DND-41 (cell line): Measurements from ENCODE around the gene SEMA5B.

Experiments
- ATAC-seq: fragments of 200-7000 bp; cut with Tn5 transposase; 3 replicates; pipeline ENCODE4 v1.9.1; 2021; ENCODE audit warnings: low read depth; ENCODE audit not compliant: insufficient read depth
- DNase-seq: peaks from one replicate; pipeline ENCODE4 v3.0.0-alpha.2; 2020
- H2AFZ ChIP-seq: 2 replicates; pipeline ENCODE4 v1.6.0; 2012; ENCODE audit warnings: low read depth, low read length
- H3K27ac ChIP-seq: 2 replicates; pipeline ENCODE4 v1.5.1; 2012; ENCODE audit warnings: low read length, inconsistent platforms
- H3K27me3 ChIP-seq: fragments of 200-600 bp; sonication (generic); 2 replicates; pipeline ENCODE4 v1.6.0; 2012; ENCODE audit warnings: low read length, mild to moderate bottlenecking, inconsistent platforms; ENCODE audit not compliant: insufficient read depth, poor library complexity
- H3K36me3 ChIP-seq: 2 replicates; pipeline ENCODE4 v1.5.1; 2012; ENCODE audit warnings: low read length, inconsistent platforms; ENCODE audit not compliant: insufficient read depth
- H3K4me1 ChIP-seq: 2 replicates; pipeline ENCODE4 v1.5.1; 2012; ENCODE audit warnings: mild to moderate bottlenecking, low read length; ENCODE audit not compliant: insufficient read depth
- H3K4me2 ChIP-seq: 2 replicates; pipeline ENCODE4 v1.6.0; 2012; ENCODE audit warnings: mild to moderate bottlenecking, moderate library complexity, low read length, inconsistent platforms; ENCODE audit not compliant: insufficient read depth
- H3K4me3 ChIP-seq, 2 experiments: fragments of 200-600 bp in 1 of 2; shearing (Covaris generic) in 1 of 2; 2 replicates each; pipeline ENCODE4 v1.5.1; 2012 to 2016; ENCODE audit warnings: inconsistent platforms in 2 of 2, low read length in 2 of 2, mild to moderate bottlenecking in 2 of 2, low read depth in 1 of 2, moderate library complexity in 1 of 2
- H3K79me2 ChIP-seq: 2 replicates; pipeline ENCODE4 v1.6.0; 2012; ENCODE audit warnings: low read length, inconsistent platforms; ENCODE audit not compliant: insufficient read depth
- H3K9ac ChIP-seq: 2 replicates; pipeline ENCODE4 v1.6.0; 2012; ENCODE audit warnings: low read depth, mild to moderate bottlenecking, inconsistent platforms, low read length, moderate library complexity
- H3K9me3 ChIP-seq: 2 replicates; pipeline ENCODE4 v1.5.1; 2012; ENCODE audit warnings: low read length, moderate library complexity, mild to moderate bottlenecking, inconsistent platforms; ENCODE audit not compliant: insufficient read depth, severe bottlenecking
- H4K20me1 ChIP-seq: 2 replicates; pipeline ENCODE4 v1.6.0; 2012; ENCODE audit warnings: low read length; ENCODE audit not compliant: insufficient read depth
- CTCF ChIP-seq: IDR thresholded peaks from 2 replicates; pipeline ENCODE4 v1.5.1; 2012; ENCODE audit warnings: borderline replicate concordance, low read length, moderate library complexity, mild to moderate bottlenecking; ENCODE audit not compliant: poor library complexity, severe bottlenecking; ENCODE audit errors: extremely low read depth
- EZH2 ChIP-seq: IDR thresholded peaks from 3 replicates; pipeline ENCODE4 v1.6.1; 2012; ENCODE audit warnings: borderline replicate concordance, low read depth, mild to moderate bottlenecking, moderate library complexity, low read length, inconsistent platforms; ENCODE audit not compliant: severe bottlenecking

The SEMA5B gene

GRCh38 chr3:123075359-123075758 lies 47.8 kb upstream of the SEMA5B start:
- H3K4me3 ChIP-seq: no peak overlapping the region
- peaks cover 50% of the 10 kb centered on the region for H4K20me1 ChIP-seq
- 0 out of 2 replicates have a peak, but pooled peaks cover 6% of the 10 kb centered on the region for H3K4me1 ChIP-seq
- ATAC-seq (no peak), DNase-seq (no peak)
- H3K36me3 ChIP-seq: no peaks in the 10 kb centered on the region
- H2AFZ ChIP-seq: no peak overlapping the region
- no peak overlapping the region for H3K9ac ChIP-seq
- no peaks in the 10 kb centered on the region for H3K9me3 ChIP-seq
- TF ChIP-seq EZH2 (no peak), CTCF (no peak)
- H3K27me3 ChIP-seq: no peaks in the 10 kb centered on the region
- peaks cover 57% of the 10 kb centered on the region for H3K79me2 ChIP-seq
- H3K4me2 ChIP-seq: no peak overlapping the region
- H3K27ac ChIP-seq: no peak overlapping the region

DNA sequence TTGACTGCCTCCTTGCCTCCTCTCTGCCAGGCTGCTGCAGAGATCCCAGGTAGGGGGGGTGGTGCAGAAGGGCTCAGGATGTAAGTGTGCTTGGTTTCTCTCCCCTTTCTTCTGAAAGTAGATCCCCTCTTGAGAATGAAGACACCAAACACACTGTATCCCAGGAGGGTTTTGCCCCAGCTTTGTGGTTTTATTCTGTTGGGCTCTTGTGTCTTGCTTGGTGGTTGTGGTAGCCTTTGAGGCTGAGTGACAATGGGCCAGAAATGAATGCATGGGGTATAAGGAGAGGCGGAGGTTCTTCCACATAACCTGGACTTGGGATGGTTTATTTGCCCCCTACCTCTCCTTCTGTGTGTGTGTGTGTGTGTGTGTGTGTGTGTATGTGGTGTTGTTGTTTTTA lies 45.0 kb upstream of the SEMA5B start:
- Histone ChIP-seq H3K36me3 (no peaks in the 10 kb centered on the region), H3K9me3 (no peaks in the 10 kb centered on the region), H3K9ac (no peak overlapping the region), H4K20me1 (peaks cover 63% of the 10 kb centered on the region), H3K4me1 (peaks cover 21% of the 10 kb centered on the region), H2AFZ (no peak overlapping the region), H3K27me3 (no peaks in the 10 kb centered on the region), H3K4me2 (no peak overlapping the region), H3K27ac (no peak overlapping the region), H3K4me3 (no peak overlapping the region), H3K79me2 (peaks cover 73% of the 10 kb centered on the region)
- TF ChIP-seq EZH2: no peak
- TF ChIP-seq CTCF: no peak
- DNase-seq (peak; percentile 16), ATAC-seq (peak; percentile 27)

GRCh38 chr3:123072152-123072551 lies 44.6 kb upstream of the SEMA5B start:
- Histone ChIP-seq H4K20me1 (peaks cover 60% of the 10 kb centered on the region), H3K4me2 (no peak overlapping the region), H3K4me3 (no peak overlapping the region), H3K4me1 (peaks cover 24% of the 10 kb centered on the region), H3K36me3 (no peaks in the 10 kb centered on the region), H3K27me3 (no peaks in the 10 kb centered on the region), H3K27ac (no peak overlapping the region), H3K9ac (no peak overlapping the region), H3K79me2 (peaks cover 72% of the 10 kb centered on the region), H3K9me3 (no peaks in the 10 kb centered on the region), H2AFZ (no peak overlapping the region)
- DNase-seq (no peak), ATAC-seq (no peak)
- TF ChIP-seq CTCF (no peak), EZH2 (no peak)

DNA sequence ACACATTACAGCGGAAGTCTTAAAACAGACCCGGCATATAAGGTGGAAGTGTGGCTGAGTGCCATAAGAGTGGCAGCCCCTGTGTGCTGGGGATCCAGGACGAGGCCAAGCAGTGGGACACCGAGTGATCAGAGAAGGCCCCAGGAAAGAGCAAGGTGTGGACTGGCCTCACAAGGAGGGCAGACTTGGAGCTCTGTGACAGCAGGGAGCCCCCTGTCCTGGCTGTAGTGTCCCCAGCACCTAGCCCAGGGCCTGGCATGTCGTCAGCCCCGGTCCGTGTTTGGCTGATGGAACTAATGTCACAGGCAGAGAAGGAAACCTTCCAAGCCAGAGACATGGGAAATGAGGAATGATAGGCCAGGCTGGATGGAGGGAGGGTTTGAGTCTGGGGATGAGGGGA lies 44.0 kb upstream of the SEMA5B start:
- no peak overlapping the region for H3K4me3 ChIP-seq
- peaks cover 71% of the 10 kb centered on the region for H3K79me2 ChIP-seq
- TF ChIP-seq EZH2 (no peak), CTCF (no peak)
- H4K20me1 ChIP-seq: peaks cover 57% of the 10 kb centered on the region
- H3K27ac ChIP-seq: no peak overlapping the region
- H3K36me3 ChIP-seq: no peaks in the 10 kb centered on the region
- peaks cover 30% of the 10 kb centered on the region for H3K4me1 ChIP-seq
- DNase-seq (no peak), ATAC-seq (no peak)
- no peak overlapping the region for H2AFZ ChIP-seq
- H3K9ac ChIP-seq: no peak overlapping the region
- no peaks in the 10 kb centered on the region for H3K27me3 ChIP-seq
- H3K4me2 ChIP-seq: no peak overlapping the region
- H3K9me3 ChIP-seq: no peaks in the 10 kb centered on the region
